KMS-11 (cell line): ENCODE measurements around the gene ZNF560.

Experiments
- H2AFZ ChIP-seq: fragments of 200-600 bp; sonication (generic); 2 replicates; pipeline ENCODE4 v1.6.1; 2016; ENCODE audit warnings: antibody characterized with exemption, mixed run types, low read depth
- H3K27ac ChIP-seq: fragments of 200-600 bp; sonication (generic); 2 replicates; pipeline ENCODE4 v1.6.1; 2016; ENCODE audit warnings: mild to moderate bottlenecking, mixed run types
- H3K27me3 ChIP-seq: fragments of 200-600 bp; sonication (generic); 2 replicates; pipeline ENCODE4 v1.6.1; 2017; ENCODE audit warnings: mild to moderate bottlenecking, low read depth, mixed run types, moderate library complexity; ENCODE audit not compliant: insufficient read depth
- H3K36me3 ChIP-seq: fragments of 200-600 bp; sonication (generic); 2 replicates; pipeline ENCODE4 v1.6.1; 2017; ENCODE audit warnings: mild to moderate bottlenecking, mixed run types; ENCODE audit not compliant: insufficient read depth
- H3K4me1 ChIP-seq: fragments of 200-600 bp; sonication (generic); 2 replicates; pipeline ENCODE4 v1.6.1; 2016; ENCODE audit warnings: mild to moderate bottlenecking, low read depth, mixed run types; ENCODE audit not compliant: poor library complexity, severe bottlenecking
- H3K4me2 ChIP-seq: fragments of 200-600 bp; sonication (generic); 2 replicates; pipeline ENCODE4 v1.7.0; 2016; ENCODE audit warnings: mild to moderate bottlenecking, mixed run types
- H3K4me3 ChIP-seq: fragments of 200-600 bp; sonication (generic); IDR thresholded peaks from 2 replicates; pipeline ENCODE4 v1.6.1; 2017; ENCODE audit warnings: low read depth, low read length, mixed read lengths; ENCODE audit not compliant: insufficient read depth
- H3K79me2 ChIP-seq: fragments of 200-600 bp; sonication (generic); 2 replicates; pipeline ENCODE4 v1.6.1; 2016; ENCODE audit warnings: low read depth, mixed run types; ENCODE audit not compliant: insufficient read depth
- H3K9ac ChIP-seq: fragments of 200-600 bp; sonication (generic); 2 replicates; pipeline ENCODE4 v1.6.1; 2016; ENCODE audit warnings: mild to moderate bottlenecking, mixed run types
- H4K20me1 ChIP-seq: fragments of 200-600 bp; sonication (generic); 2 replicates; pipeline ENCODE4 v1.6.1; 2016; ENCODE audit warnings: mild to moderate bottlenecking, mixed run types; ENCODE audit not compliant: insufficient read depth
- CTCF ChIP-seq: fragments of 200-600 bp; sonication (generic); conservative IDR thresholded peaks from 2 replicates; pipeline ENCODE4 v1.6.1; 2017; ENCODE audit warnings: low read depth, mild to moderate bottlenecking, antibody characterized with exemption, low read length, moderate library complexity, mixed read lengths

ZNF560 gene

GRCh38 chr19:9456018-9456689, 42.3 kb downstream of the ZNF560 start:
- no peaks in the 10 kb centered on the region for H3K79me2 ChIP-seq
- H3K4me1 ChIP-seq, result no peaks in the 10 kb centered on the region
- H3K4me2 ChIP-seq, result no peak overlapping the region
- H2AFZ ChIP-seq, result no peak overlapping the region
- no peak overlapping the region for H3K27ac ChIP-seq
- no peak for TF ChIP-seq CTCF
- H3K36me3 ChIP-seq, result no peaks in the 10 kb centered on the region
- H3K27me3 ChIP-seq, result peaks cover under 1% of the 10 kb centered on the region; the same call in 1 of the 2 replicates
- H4K20me1 ChIP-seq, result no peaks in the 10 kb centered on the region
- H3K9ac ChIP-seq, result no peak overlapping the region
- no peak overlapping the region for H3K4me3 ChIP-seq

GRCh38 chr19:9453953-9454352, 44.5 kb downstream of the ZNF560 start:
- Histone ChIP-seq H2AFZ (no peak overlapping the region), H4K20me1 (no peaks in the 10 kb centered on the region), H3K4me3 (no peak overlapping the region), H3K4me2 (no peak overlapping the region), H3K4me1 (no peaks in the 10 kb centered on the region), H3K36me3 (no peaks in the 10 kb centered on the region), H3K79me2 (no peaks in the 10 kb centered on the region), H3K27me3 (peaks cover 2% of the 10 kb centered on the region; the same call in 1 of the 2 replicates), H3K9ac (no peak overlapping the region), H3K27ac (no peak overlapping the region)
- no peak for TF ChIP-seq CTCF

GRCh38 chr19:9445037-9445436, 53.4 kb downstream of the ZNF560 start:
- no peaks in the 10 kb centered on the region for H3K27me3 ChIP-seq
- TF ChIP-seq CTCF, result no peak
- H3K4me1 ChIP-seq, result no peaks in the 10 kb centered on the region
- no peaks in the 10 kb centered on the region for H3K79me2 ChIP-seq
- no peaks in the 10 kb centered on the region for H4K20me1 ChIP-seq
- no peak overlapping the region for H3K9ac ChIP-seq
- no peak overlapping the region for H3K4me3 ChIP-seq
- H2AFZ ChIP-seq, result no peak overlapping the region
- no peak overlapping the region for H3K27ac ChIP-seq
- H3K36me3 ChIP-seq, result no peaks in the 10 kb centered on the region
- no peak overlapping the region for H3K4me2 ChIP-seq

- Histone ChIP-seq H3K4me3 (no peak overlapping the region), H2AFZ (no peak overlapping the region), H3K9ac (no peak overlapping the region), H3K36me3 (no peaks in the 10 kb centered on the region), H3K79me2 (no peaks in the 10 kb centered on the region), H3K4me2 (no peak overlapping the region), H3K4me1 (no peaks in the 10 kb centered on the region), H3K27me3 (no peaks in the 10 kb centered on the region), H4K20me1 (no peaks in the 10 kb centered on the region), H3K27ac (no peak overlapping the region)
- no peak for TF ChIP-seq CTCF
Observed at GRCh38 chr19:9436358-9436757, 62.1 kb downstream of the ZNF560 start.
